RPMI8226 (cell line): ENCODE measurements around the gene ARFGEF2.
A peak's percentile ranks its signal among the peaks of the same experiment; 100 is the strongest.
"Not testable (repeated sequence)": the region's sequence is repeated elsewhere in the genome, so short reads cannot be mapped to it uniquely, and the experiment has no call there.

Source experiments
- DNase-seq: peaks from one replicate; pipeline ENCODE4 v3.0.0-alpha.2; 2015

Gene ARFGEF2

GRCh38 chr20:48957053-48957481 lies 35.6 kb downstream of the ARFGEF2 start:
- no peak for DNase-seq

DNA sequence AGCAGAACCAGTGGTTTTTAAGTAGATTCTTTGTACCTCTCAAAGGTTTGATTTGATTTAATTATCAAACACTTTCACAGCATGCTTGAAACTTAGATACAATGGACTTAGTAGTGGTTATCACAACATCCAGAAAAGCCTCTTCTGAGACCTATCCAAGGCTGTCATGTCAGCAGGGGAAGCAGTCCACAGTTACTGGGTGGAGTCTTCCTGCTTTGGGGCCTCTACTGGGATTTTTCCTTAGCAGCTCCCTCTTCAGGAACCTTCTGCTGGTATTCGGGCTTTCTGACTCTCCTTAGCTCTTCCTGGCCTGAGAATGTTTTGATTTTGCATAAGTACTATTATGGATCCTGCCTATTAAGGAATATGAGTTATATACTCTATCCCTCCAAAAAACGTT lies 36.0 kb downstream of the ARFGEF2 start:
- DNase-seq: no peak

- no peak for DNase-seq
Measured at GRCh38 chr20:48958743-48959142, 37.2 kb downstream of the ARFGEF2 start.

GRCh38 chr20:48959899-48960550 lies 38.5 kb downstream of the ARFGEF2 start:
- DNase-seq: no peak

DNA sequence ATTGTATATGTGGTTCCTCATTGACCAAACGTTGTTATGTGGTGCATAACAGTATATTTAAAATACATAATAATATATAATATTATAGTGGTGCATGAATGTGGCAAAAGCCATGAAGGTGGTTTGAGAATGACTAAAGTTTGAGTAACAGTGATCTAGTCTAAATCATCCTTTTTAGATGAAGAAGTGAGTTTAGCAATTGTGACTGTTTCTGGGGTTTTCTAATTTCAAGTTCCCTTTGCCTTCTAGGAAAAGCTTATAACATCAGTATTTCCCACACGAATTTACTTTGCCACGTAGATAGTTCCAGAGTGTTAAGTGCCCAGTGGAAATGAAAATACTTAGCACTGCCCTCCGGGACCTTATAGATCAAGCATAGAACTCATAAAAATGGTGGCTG lies 40.9 kb downstream of the ARFGEF2 start:
- no peak for DNase-seq

GRCh38 chr20:48962976-48963771 lies 41.7 kb downstream of the ARFGEF2 start:
- no peak for DNase-seq

- DNase-seq: no peak
Measured at GRCh38 chr20:48965189-48965910, 43.8 kb downstream of the ARFGEF2 start.

DNA sequence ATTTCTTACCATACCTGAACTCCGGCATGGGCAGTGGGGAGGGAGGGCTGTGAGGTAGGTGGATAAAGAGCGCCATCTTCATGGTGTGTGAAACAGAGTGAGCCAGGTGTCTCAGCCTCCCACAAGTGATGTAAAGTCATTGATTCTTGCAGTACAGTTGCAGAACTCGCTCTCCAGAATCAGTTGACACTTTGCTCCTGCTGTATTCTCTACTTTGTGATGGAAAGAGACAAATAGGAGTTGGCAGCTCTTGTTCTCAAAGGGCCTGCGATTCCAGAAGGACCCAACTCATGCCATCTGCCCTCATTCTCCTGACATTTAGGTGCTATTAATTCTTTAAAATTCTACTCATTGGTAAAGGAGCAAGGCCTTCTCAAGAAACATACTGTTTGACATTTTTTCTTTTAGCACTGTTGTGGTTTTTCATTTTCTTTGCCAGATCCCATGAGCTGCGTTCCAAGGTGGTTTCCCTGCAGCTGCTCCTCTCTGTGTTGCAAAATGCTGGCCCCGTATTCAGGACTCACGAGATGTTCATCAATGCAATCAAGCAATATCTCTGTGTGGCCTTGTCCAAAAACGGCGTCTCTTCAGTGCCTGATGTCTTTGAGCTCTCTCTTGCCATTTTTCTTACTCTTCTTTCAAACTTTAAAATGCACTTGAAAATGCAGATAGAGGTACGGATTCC lies 49.3 kb downstream of the ARFGEF2 start:
- no peak for DNase-seq

DNA sequence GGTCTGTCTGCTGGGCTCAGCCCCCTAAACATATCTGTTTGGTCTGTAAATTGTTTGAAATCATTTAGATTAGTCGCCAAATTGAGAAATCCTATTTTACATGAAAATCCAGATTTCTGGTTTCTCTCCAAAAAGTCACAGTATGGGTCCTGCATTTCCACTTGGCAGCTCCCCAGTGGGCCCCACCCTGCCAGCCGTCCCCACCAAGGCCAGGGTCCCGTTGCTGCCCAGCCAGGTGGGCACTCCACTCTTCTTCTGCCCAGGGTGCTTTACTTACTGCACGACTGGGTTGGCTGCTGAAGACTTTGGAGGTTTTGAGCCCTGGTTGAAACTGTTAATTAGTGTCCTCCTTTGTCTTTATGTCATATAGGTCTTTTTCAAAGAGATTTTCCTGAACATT lies 50.4 kb downstream of the ARFGEF2 start:
- no peak for DNase-seq

- no peak for DNase-seq
Measured at GRCh38 chr20:48972816-48973215, 51.3 kb downstream of the ARFGEF2 start.

GRCh38 chr20:48975955-48976354 lies 54.4 kb downstream of the ARFGEF2 start:
- no peak for DNase-seq

DNA sequence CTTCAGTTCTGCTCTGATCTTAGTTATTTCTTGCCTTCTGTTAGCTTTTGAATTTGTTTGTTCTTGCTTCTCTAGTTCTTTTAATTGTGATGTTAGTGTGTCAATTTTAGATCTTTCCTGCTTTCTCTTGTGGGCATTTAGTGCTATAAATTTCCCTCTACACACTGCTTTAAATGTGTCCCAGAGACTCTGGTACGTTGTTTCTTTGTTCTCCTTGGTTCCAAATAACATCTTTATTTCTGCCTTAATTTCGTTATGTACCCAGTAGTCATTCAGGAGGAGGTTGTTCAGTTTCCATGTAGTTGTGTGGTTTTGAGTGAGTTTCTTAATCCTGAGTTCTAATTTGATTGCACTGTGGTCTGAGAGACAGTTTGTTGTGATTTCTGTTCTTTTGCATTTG lies 58.5 kb downstream of the ARFGEF2 start:
- DNase-seq: not testable (repeated sequence)

DNA sequence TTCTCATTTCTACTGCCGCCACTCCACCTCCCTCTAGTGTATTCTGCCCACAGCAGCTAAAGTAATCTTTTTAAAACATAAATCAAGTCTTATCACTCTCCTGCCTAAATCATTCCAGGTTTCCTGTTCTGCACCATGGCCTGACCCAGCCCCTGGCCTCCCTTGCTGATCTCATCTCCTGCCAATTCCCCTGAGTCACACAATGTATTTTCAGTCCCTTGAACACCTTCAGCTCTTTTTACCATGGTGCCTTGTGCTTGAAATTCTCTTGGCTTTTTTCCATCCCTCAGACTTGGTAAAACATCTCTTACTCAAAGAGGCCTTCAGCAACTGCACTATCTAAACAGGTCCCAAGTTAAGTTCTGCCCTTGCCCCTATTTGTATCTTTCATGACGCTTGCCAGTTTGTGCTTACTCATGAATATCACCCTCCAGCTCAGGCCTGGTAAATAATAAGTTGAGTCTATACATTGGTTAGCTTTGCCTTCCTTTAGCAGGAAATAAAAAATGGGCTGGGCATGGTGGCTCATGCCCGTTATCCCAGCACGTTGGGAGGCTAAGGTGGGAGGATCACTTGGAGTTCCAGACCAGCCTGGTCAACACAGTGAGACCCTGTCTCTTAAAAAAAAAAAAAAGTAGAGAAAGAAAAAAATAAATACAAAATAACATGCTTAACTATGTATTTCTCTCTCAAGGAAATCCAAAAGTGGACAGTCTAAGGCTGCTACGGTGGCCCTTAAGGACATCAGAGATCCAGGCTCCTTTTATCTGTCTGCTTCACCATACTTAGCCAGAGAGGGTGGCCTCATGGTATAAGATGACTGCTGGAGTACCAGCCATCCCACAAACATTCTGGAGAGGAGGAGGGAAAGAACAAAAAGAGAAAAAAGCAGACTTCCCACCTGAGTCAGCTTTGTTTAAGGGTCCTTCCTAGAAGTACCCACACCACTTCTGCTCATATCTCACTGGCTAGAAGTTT lies 62.2 kb downstream of the ARFGEF2 start:
- DNase-seq: no peak

- DNase-seq: no peak
Measured at GRCh38 chr20:48984575-48985219, 63.2 kb downstream of the ARFGEF2 start.

DNA sequence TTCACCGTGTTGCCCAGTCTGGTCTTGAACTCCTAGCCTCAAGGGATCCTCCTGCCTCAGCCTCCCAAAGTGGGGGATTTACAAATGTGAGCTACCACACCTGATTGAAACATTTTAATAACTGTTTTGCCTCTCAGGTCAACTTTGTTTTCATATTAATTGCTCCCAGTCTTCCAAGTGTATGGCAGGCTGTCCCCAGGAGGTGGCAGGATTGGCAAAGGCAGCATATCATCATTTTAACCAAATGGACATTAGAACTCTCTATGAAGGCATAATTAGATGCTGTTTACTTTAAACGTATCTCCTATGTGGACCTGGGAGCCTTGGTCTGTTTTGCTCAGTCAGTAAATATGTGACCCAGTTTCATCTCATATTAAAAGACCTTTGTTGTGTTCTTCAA lies 65.4 kb downstream of the ARFGEF2 start:
- DNase-seq: peak; percentile 8

DNA sequence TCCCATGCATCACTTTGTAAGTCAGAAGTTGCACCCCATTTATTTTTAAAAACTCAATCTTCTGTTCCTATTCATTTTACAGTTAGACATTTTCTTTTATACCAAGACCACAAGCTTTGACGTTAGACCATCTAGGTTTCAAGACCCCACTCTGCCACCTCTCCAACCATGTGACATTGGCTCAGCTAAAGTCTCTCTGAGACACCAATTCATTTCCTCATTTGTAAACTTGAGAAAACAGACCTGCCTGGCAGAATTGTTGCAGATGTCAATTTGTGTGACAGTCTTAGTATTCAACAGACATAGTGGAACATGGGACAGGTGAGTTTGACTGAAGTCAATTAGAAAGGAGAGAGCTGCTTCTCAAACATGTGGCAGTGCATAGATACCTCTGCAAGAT lies 69.0 kb downstream of the ARFGEF2 start:
- DNase-seq: no peak

DNA sequence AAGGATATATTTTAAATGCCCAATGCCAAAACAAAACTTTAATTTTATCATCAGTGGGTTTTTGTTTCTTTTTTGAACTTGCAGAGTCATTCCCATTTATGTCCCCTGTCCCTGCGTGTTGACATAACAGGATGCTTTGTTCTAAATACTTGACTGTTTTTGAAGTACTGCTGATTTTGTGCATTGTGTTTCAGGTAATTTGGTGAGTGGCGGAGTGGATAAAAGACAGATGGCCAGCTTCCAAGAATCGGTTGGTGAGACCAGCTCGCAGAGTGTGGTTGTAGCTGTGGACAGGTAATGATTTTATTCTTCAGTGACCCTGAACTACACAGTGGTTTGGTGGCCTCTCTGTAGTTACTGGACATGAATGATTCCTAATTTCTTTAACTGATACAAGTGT lies 74.1 kb downstream of the ARFGEF2 start:
- DNase-seq: no peak

GRCh38 chr20:48999890-49000870 lies 78.7 kb downstream of the ARFGEF2 start:
- DNase-seq: no peak

DNA sequence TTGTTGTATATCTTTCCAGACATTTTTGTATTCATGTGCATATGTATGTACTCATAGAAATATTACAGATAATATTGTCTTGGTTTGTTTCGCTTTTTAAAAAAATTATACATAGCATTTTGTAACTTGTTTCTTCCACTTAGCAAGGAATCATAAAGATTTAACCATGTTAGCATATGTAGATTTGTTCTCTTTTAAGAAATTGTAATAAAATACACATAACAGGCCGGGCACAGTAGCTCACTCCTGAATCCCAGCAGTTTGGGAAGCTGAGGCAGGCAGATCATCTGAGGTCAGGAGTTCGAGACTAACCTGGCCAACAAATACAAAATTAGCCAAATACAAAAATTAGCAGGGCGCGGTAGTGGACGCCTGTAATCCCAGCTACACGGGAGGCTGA lies 80.2 kb downstream of the ARFGEF2 start:
- no peak for DNase-seq

GRCh38 chr20:49006446-49006980 lies 85.0 kb downstream of the ARFGEF2 start:
- no peak for DNase-seq
